WTC11 (cell line): Measurements from ENCODE around the gene MAP4K4. TPM values are rescaled to one million over a fixed set of nuclear protein-coding genes. Genes with fewer than 3 reads are reported as not detected.

Experiments used
- ATAC-seq: fragments of 200-7000 bp; cut with Tn5 transposase; 2 replicates; pipeline ENCODE4 v1.10.0; 2021; ENCODE audit warnings: mild to moderate bottlenecking, moderate library complexity
- CTCF ChIA-PET: fragments of 300-600 bp; sonication (Branson Sonifier 250); formaldehyde crosslinking; loops from one replicate; lab custom pipeline; 2021; ENCODE audit warnings: antibody characterized with exemption; lab: Charles Lee
- POLR2A ChIA-PET: fragments of 350-600 bp; sonication (Branson Sonifier 250); formaldehyde crosslinking; loops from one replicate; lab custom pipeline; 2021; ENCODE audit warnings: antibody characterized with exemption; lab: Charles Lee
- DNase-seq: peaks from one replicate; pipeline ENCODE4 v3.0.0; 2021; ENCODE audit warnings: low spot score
- H3K27ac Mint-ChIP-seq: 2 replicates; pipeline ENCODE4 v1.8.0; 2021; ENCODE audit warnings: mixed read lengths
- H3K27me3 Mint-ChIP-seq: 2 replicates; pipeline ENCODE4 v1.8.0; 2021; ENCODE audit warnings: low read depth, mild to moderate bottlenecking, moderate library complexity, mixed read lengths
- H3K36me3 Mint-ChIP-seq: 2 replicates; pipeline ENCODE4 v1.8.0; 2021; ENCODE audit warnings: mixed read lengths
- H3K4me1 Mint-ChIP-seq: 2 replicates; pipeline ENCODE4 v1.8.0; 2022; ENCODE audit warnings: mixed read lengths
- H3K4me3 Mint-ChIP-seq: 2 replicates; pipeline ENCODE4 v1.8.0; 2021; ENCODE audit warnings: mild to moderate bottlenecking, moderate library complexity, mixed read lengths
- H3K9me3 Mint-ChIP-seq: 2 replicates; pipeline ENCODE4 v1.8.0; 2021; ENCODE audit warnings: mixed read lengths
- ATF1 ChIP-seq: sonication (generic); formaldehyde crosslinking; IDR thresholded peaks from 2 replicates; pipeline ENCODE4 v1.8.1; 2023; ENCODE audit warnings: mild to moderate bottlenecking, moderate library complexity, missing genetic modification reagents
- CBFB ChIP-seq: sonication (generic); formaldehyde crosslinking; IDR thresholded peaks from 2 replicates; pipeline ENCODE4 v1.8.1; 2022; ENCODE audit warnings: mild to moderate bottlenecking, low read depth, missing genetic modification reagents
- ELF4 ChIP-seq: sonication (generic); formaldehyde crosslinking; IDR thresholded peaks from 2 replicates; pipeline ENCODE4 v1.8.1; 2022; ENCODE audit warnings: low read depth, mild to moderate bottlenecking, moderate library complexity, missing genetic modification reagents
- FOXJ3 ChIP-seq: sonication (generic); formaldehyde crosslinking; IDR thresholded peaks from 2 replicates; pipeline ENCODE4 v1.9.0; 2021; ENCODE audit warnings: missing genetic modification reagents, mild to moderate bottlenecking, borderline replicate concordance
- FOXP4 ChIP-seq: sonication (generic); formaldehyde crosslinking; IDR thresholded peaks from 2 replicates; pipeline ENCODE4 v1.8.0; 2022; ENCODE audit warnings: mild to moderate bottlenecking, missing genetic modification reagents
- GABPB1 ChIP-seq: sonication (generic); formaldehyde crosslinking; IDR thresholded peaks from 2 replicates; pipeline ENCODE4 v1.8.1; 2023; ENCODE audit warnings: mild to moderate bottlenecking, missing genetic modification reagents
- GRHL2 ChIP-seq: fragments of 250-450 bp; sonication (Bioruptor Pico); IDR thresholded peaks from 2 replicates; pipeline ENCODE4 v1.8.0; 2022; ENCODE audit warnings: mild to moderate bottlenecking, moderate library complexity; ENCODE audit not compliant: insufficient replicate concordance, severe bottlenecking
- HMGA2 ChIP-seq: fragments of 250-450 bp; sonication (Bioruptor Pico); IDR thresholded peaks from 2 replicates; pipeline ENCODE4 v1.4.0; 2021; ENCODE audit warnings: mild to moderate bottlenecking, moderate library complexity
- HMGXB4 ChIP-seq: sonication (generic); formaldehyde crosslinking; IDR thresholded peaks from 2 replicates; pipeline ENCODE4 v1.8.1; 2023; ENCODE audit warnings: mild to moderate bottlenecking, moderate library complexity, missing genetic modification reagents
- IRF1 ChIP-seq: sonication (generic); formaldehyde crosslinking; IDR thresholded peaks from 2 replicates; pipeline ENCODE4 v1.8.0; 2023; ENCODE audit warnings: missing genetic modification reagents
- IRF2 ChIP-seq: sonication (generic); formaldehyde crosslinking; IDR thresholded peaks from 2 replicates; pipeline ENCODE4 v1.8.0; 2022; ENCODE audit warnings: low read depth, missing genetic modification reagents, borderline replicate concordance
- JAZF1 ChIP-seq: fragments of 250-450 bp; sonication (Bioruptor Pico); IDR thresholded peaks from 2 replicates; pipeline ENCODE4 v1.9.0; 2021; ENCODE audit warnings: moderate library complexity, mild to moderate bottlenecking, inconsistent platforms
- JUN ChIP-seq: sonication (generic); formaldehyde crosslinking; IDR thresholded peaks from 2 replicates; pipeline ENCODE4 v1.8.0; 2023; ENCODE audit warnings: mild to moderate bottlenecking, missing genetic modification reagents
- NR2C2 ChIP-seq: sonication (generic); formaldehyde crosslinking; IDR thresholded peaks from 2 replicates; pipeline ENCODE4 v1.8.0; 2022; ENCODE audit warnings: mild to moderate bottlenecking, missing genetic modification reagents
- OVOL2 ChIP-seq: fragments of 250-450 bp; sonication (Bioruptor Pico); IDR thresholded peaks from 2 replicates; pipeline ENCODE4 v1.9.0; 2021; ENCODE audit warnings: mild to moderate bottlenecking, borderline replicate concordance
- PREB ChIP-seq: sonication (generic); formaldehyde crosslinking; IDR thresholded peaks from 2 replicates; pipeline ENCODE4 v1.8.1; 2022; ENCODE audit warnings: mild to moderate bottlenecking, missing genetic modification reagents, moderate library complexity, borderline replicate concordance
- RELA ChIP-seq: sonication (generic); formaldehyde crosslinking; IDR thresholded peaks from 2 replicates; pipeline ENCODE4 v1.8.1; 2022; ENCODE audit warnings: missing genetic modification reagents, mild to moderate bottlenecking, borderline replicate concordance
- USF1 ChIP-seq: sonication (generic); formaldehyde crosslinking; IDR thresholded peaks from 2 replicates; pipeline ENCODE4 v1.8.0; 2022; ENCODE audit warnings: mild to moderate bottlenecking, missing genetic modification reagents
- ZNF138 ChIP-seq: sonication (generic); formaldehyde crosslinking; conservative IDR thresholded peaks from 2 replicates; pipeline ENCODE4 v1.8.1; 2022; ENCODE audit warnings: mild to moderate bottlenecking, moderate library complexity, missing genetic modification reagents
- ZNF671 ChIP-seq: fragments of 250-450 bp; sonication (Bioruptor Pico); IDR thresholded peaks from 2 replicates; pipeline ENCODE4 v1.8.0; 2021; ENCODE audit warnings: mild to moderate bottlenecking
- total RNA-seq: library from RNA; stranded (reverse); gene quantifications from 3 replicates; pipeline ENCODE4 v1.2.3, GENCODE V29; 2021

MAP4K4 gene
- total RNA-seq, 1 experiment from 2014 or later: 112 TPM

GRCh38 chr2:101801496-101801895, 104.0 kb downstream of the MAP4K4 start:
- H3K4me3 Mint-ChIP-seq: no peak overlapping the region
- POLR2A ChIA-PET: no interaction called here
- ATAC-seq (no peak), DNase-seq (no peak)
- H3K27me3 Mint-ChIP-seq: no peaks in the 10 kb centered on the region
- H3K27ac Mint-ChIP-seq: no peak overlapping the region
- TF ChIP-seq CBFB (CRISPR knock-in tag): no peak
- no peak for TF ChIP-seq RELA (CRISPR knock-in tag)
- TF ChIP-seq IRF1 (CRISPR knock-in tag): no peak
- TF ChIP-seq ZNF138 (CRISPR knock-in tag): no peak
- TF ChIP-seq JAZF1 (CRISPR knock-in tag): no peak
- no peak for TF ChIP-seq GRHL2 (CRISPR knock-in tag)
- TF ChIP-seq HMGA2: no peak
- H3K9me3 Mint-ChIP-seq: no peaks in the 10 kb centered on the region
- no peaks in the 10 kb centered on the region for H3K36me3 Mint-ChIP-seq
- peaks cover 44% of the 10 kb centered on the region for H3K4me1 Mint-ChIP-seq
- CTCF ChIA-PET: interaction anchor here (1.0 to 1.3 kb wide), 2 partner anchors 8 to 22 kb away, joined by 3 to 10 read pairs; no protein-coding TSS in a partner anchor

GRCh38 chr2:101802329-101802728, 104.8 kb downstream of the MAP4K4 start:
- ChIA-PET CTCF (interaction anchor here (1.0 to 1.3 kb wide), 2 partner anchors 9 to 21 kb away, joined by 3 to 10 read pairs; no protein-coding TSS in a partner anchor), POLR2A (no interaction called here)
- peaks cover 46% of the 10 kb centered on the region for H3K4me1 Mint-ChIP-seq
- peak overlapping the region; percentile 10; the same call in 1 of the 2 replicates for H3K27ac Mint-ChIP-seq
- no peak overlapping the region for H3K4me3 Mint-ChIP-seq
- no peaks in the 10 kb centered on the region for H3K36me3 Mint-ChIP-seq
- DNase-seq (no peak), ATAC-seq (no peak; the same call in 1 of the 2 replicates)
- H3K9me3 Mint-ChIP-seq: no peaks in the 10 kb centered on the region
- no peaks in the 10 kb centered on the region for H3K27me3 Mint-ChIP-seq
- no peak for TF ChIP-seq IRF2 (CRISPR knock-in tag)
- TF ChIP-seq ZNF671 (CRISPR knock-in tag): no peak
- no peak for TF ChIP-seq FOXJ3 (CRISPR knock-in tag)
- TF ChIP-seq PREB (CRISPR knock-in tag): no peak
- TF ChIP-seq USF1: no peak
- TF ChIP-seq JUN (CRISPR knock-in tag): no peak
- TF ChIP-seq ELF4 (CRISPR knock-in tag): no peak
- no peak for TF ChIP-seq NR2C2 (CRISPR knock-in tag)
- no peak for TF ChIP-seq GABPB1 (CRISPR knock-in tag)
- TF ChIP-seq JAZF1 (CRISPR knock-in tag): no peak
- no peak for TF ChIP-seq OVOL2 (CRISPR knock-in tag)
- TF ChIP-seq FOXP4: no peak
- TF ChIP-seq HMGXB4 (CRISPR knock-in tag): no peak
- no peak for TF ChIP-seq ATF1
